ELR (cell line): ENCODE measurements around the gene SELENON.

Experiments
- DNase-seq: peaks from one replicate; pipeline ENCODE4 v3.0.0-alpha.2; 2015; ENCODE audit warnings: low read depth

SELENON gene

GRCh38 chr1:25771221-25772114 is 28.5 kb upstream of the SELENON start:
- DNase-seq = no peak

- DNase-seq = no peak
These were observed 27.8 kb upstream of the SELENON start for GRCh38 chr1:25772164-25772563.

- DNase-seq = no peak
These were observed 27.2 kb upstream of the SELENON start for GRCh38 chr1:25772692-25773245.

- peak; percentile 60 for DNase-seq
These were observed 26.4 kb upstream of the SELENON start for GRCh38 chr1:25773441-25774125.

DNA sequence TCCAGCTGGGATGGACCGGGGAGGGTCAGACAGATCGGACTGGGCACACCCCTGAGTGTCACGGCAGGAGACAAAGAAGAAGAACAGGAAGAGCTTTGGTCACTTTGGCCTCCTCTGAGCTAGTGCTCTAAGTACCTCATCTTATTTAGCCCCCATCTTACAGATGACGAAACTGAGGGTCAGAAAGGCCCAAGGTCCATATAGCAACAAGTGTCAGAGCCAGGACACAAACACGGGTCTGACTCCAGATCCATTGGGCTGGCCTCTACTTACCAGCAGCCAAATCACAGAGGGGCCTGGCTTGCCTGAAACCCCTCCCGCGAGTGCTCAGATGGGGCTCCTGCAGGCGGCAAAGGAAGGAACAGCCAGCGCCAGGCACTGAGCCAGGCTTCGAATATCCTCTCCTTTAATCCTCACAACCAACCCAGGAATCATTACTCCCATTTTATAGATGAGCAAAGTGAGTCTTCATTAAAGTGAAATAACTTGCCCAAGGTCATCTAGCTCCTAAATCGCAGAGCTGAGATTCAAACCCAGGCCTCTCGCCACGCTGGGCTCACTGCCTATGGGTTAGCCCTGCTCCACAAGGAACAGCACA is 25.7 kb upstream of the SELENON start:
- DNase-seq = no peak

GRCh38 chr1:25774921-25775771 is 24.8 kb upstream of the SELENON start:
- DNase-seq = no peak

DNA sequence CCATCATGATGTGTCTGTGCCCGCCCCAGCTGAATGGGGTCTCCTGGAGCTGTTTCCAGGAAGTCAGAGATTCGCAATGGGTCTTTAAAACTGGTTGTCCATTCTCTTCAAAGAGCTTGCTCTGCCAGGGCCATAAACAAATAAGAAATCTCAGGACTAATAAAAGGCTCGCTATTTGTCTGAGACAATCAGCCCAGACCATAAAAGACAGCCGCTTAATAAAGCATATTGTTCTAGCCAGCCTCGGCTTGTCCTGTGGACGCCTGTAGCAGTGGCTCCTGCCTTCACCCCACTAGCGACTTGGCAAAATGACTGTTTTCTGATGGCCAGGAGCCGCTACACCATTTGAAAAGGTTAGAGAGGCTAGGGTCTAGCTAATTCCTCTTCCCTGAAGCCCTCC is 20.6 kb upstream of the SELENON start:
- DNase-seq = no peak

DNA sequence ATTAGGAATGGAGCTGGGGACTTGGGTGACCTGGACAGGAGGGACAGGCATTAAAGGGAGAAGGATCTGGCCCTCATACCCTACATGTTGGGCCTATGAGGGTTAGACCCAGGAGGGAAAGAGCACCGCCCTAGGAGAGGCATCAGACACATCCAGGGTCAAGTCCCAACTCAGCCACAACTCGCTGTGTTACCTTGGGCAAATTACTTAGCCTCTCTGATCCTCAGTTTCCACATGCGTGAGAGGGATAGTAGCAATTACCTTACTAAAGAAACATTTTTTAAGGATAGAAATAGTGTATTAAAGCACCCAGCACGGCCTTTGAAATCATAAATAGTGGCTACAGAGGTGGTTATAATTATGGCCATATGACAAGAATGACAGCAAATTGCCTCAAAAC is 20.1 kb upstream of the SELENON start:
- DNase-seq = no peak

DNA sequence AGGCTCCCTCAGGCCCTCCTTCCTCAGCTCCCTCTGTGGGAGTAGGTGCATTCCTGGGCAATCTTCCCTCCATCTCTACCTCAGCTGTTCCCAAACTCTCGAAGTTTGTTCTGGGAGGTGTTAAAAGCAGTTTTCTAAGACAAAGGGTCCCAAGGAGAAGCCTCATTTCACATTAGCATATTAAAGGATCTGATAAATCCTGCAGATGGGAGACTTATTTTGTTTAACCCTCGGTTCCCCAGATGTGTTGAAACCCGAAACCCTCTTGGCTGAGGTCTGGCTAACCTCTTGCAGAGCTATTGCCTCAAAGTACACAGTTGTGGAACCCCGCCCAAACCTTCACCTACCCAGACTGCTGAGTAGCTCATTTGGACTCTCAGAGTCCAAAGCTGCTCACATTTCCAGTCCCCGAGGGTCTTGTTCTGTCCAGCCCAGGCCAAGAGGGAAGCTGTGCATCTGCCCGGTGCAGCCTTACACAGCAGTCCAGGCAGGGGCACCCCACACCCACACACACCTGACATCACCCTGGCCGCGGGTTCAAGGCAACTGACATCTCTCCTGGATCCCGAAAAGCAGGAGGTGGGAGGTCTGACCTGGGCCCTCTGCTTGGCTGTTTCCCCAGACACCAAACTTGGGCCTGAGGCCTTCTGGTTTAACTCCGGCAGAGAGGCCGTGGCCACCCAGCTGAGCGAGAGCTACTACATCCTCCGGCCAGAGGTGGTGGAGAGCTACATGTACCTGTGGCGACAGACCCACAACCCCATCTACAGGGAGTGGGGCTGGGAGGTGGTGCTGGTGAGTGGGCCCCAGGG is 19.5 kb upstream of the SELENON start:
- no peak for DNase-seq

GRCh38 chr1:25781130-25781433 is 18.9 kb upstream of the SELENON start:
- DNase-seq = no peak

DNA sequence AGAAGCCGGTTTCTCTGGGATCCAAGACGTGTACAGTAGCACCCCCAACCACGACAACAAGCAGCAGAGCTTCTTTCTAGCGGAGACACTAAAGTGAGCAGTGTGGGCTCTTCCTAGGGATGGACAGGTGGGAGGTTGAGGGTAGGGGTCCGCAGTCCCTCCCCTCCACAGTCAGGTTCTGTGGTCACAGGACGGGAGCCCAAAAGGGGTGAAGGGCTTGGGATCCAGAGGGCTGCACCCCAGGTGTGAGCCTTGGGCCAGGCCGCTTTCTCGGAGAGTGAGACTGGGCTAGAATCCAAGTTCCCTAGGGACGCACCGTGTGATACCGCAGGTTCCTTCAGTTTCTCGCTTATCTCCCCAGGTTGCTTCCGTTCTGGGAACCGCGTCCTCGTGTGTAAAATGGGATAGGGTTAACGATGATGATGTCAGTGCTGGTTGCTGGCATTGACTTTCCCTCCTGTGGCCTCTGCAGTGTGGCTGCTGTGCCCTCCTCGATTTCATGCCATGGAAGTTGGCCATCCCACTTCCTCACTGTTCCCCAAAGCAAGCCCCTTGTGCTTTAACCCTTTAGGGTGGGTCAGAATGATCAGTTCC is 17.3 kb upstream of the SELENON start:
- no peak for DNase-seq

DNA sequence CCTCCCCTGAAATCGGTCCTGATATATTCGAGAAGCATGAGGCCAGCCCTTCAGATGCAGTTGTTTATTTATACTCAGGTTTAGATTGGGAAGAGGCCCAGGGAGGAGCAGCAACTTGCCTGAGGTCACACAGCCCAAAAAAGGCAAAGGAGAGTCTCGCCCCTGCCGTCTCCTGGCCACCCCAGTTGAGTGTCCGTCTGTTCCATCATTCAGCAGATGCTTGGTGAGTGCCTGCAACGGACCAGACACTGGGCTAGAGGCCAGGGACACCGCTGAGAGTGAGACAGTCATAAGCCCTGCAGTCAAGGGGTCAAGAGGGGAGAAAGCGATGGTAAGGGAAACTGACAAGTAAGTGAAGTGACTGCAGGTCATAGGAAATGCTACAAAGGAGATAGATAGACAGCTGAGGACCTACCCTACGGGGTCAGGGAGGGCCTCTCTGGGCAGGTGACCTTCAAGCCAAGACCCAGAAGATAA is 15.4 kb upstream of the SELENON start:
- peak; percentile 37 for DNase-seq

DNA sequence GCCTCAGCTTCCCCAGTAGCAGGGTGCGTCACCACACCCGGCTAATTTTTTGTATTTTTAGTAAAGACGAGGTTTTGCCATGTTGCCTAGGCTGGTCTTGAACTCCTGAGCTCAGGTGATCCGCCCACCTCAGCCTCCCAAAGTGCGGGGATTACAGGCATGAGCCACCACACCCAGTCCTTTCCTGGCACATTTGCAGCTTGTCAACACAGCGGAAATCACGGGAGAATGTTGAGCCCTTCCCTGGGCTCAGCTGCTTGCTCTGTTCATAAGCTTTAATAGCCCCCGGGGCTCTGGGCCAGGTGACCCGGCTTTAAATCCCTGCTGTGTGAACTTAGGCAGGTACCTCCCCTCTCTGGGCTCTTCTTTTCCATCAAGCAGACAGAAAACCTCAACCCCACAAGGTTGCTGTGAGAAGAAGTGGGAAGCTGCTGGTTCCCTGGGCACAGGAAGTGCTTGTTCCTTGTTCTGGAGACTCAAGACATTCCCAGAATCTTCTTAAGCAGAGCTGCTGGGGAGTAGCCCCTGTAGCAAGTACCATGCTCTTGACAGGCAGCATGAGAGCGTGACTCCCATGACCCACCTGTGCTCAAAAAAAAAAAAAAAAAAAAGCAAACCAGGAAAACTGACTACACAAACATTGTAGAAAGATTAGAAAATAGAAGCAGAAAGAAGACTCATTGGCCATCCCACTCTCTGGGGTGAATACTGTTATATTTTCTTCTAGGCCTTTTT is 14.5 kb upstream of the SELENON start:
- DNase-seq = no peak

- peak; percentile 67 for DNase-seq
These were observed 12.9 kb upstream of the SELENON start for GRCh38 chr1:25786887-25787759.

DNA sequence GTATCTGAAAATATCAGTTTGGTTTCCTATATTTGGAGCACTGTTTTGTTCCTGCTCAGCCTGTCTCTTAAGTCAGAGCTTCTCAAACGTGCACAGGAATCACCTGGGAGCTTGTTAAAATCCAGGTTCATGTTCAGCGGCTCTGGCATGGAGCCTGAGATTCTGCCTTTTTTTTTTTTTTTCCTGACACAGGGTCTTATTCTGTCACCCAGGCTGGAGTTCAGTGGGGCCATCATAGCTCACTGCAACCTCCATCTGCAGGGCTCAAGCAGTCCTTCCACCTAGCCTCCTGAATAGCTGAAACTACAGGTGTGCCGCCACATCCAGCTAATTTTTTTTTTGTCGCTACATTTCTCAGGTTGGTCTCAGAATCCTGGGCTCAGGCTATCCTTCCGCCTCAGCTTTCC is 12.2 kb upstream of the SELENON start:
- no peak for DNase-seq

DNA sequence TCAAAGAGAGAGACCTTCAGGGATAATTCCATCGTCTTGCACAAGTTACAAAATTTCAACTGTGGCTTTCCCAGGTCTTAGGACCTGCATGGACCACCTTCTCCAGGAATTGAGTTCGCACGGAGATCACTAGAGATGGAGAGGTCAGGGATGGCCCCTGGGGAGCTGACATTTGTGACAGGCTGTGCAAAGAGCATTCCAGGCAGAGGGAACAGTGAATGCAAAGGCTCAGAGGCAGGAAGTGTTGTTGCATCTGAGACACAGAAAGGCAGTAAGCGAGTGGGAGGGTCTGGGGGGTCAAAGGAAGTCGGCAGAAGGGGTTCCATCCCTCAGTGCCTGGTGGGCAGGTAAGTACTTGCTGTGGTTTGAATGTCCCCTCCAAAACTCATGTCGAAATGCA is 9.5 kb upstream of the SELENON start:
- no peak for DNase-seq

DNA sequence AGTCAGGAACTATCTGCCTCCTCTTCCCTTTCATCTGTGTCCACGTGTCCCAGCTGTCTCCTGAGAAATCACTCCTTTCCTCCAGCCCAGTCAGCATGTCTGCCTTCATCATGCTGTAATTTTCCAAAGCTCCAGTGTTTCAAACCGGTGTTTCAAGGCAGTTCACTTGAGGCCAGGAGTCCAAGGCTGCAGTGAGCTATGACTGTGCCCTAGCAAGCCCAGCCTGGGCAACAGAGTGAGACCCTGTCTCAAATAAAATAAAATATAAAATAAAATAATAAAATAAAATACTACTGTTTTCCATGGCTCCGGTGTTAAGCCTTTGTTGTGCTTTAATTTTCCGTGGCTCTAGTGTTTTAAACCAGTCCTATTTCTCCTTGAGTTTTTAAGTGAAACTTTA is 7.9 kb upstream of the SELENON start:
- no peak for DNase-seq

DNA sequence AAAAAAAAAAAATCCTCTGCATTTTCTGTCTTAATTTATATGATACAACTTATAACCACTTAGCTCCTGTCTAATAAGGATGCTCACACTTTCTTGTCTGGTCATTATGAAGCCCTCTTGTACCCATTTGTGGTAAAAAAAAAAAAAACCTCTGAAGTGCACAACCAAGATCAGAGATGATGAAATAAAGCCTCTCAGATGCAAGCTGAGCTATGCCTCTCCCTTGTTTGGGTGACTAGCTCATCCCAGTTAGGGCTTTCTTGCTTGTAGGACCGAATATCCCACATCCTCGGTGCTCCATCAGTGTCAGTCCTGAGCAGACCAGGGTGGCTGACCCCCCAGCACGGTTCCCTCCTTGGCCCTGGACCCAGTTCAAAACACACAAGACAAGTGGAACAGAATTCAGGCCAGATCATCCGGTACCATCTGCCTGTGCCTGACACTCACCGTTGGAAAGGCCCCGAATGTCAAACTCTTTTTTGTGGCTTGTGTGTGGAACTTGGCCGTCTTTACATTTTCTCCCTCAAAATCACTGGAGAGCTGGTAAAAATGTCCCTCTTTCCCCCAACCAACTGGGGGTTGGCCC is 6.3 kb upstream of the SELENON start:
- no peak for DNase-seq

DNA sequence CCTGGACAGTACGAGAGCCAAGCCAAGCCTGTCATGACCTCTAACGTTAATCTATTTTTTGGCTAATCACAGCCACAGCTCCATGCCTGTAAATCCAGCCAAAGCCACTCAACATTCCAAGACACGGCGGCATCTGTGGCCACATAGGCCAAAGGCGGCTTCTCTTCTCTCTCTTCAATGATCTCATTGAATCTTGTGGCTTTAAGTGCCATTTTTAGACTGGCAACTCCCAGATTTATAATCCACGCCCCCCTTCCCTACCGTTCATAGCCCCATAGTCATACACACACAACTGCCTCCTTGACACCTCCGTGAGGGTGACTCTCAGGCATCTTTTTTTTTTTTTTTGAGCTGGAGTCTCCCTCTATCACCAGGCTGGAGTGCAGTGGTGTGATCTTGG is 5.7 kb upstream of the SELENON start:
- DNase-seq = no peak
